ENCODE data around the gene NACC2. TPM values are rescaled to one million over a fixed set of nuclear protein-coding genes. Genes with fewer than 3 reads are reported as not detected.

Gene NACC2
- polyA plus RNA-seq, 4 donors, result 4.9 to 10.1 (median 8.0) TPM

GRCh38 chr9:135980926-135981630, 114.0 kb downstream of the NACC2 start:
- FAIRE-seq (no peak), DNase-seq (no peak)
- H3K36me3 ChIP-seq (ENCODE audit: control insufficient read depth in 3 of 3, insufficient read depth in 2 of 3, low read depth in 1 of 3, low read length in 3 of 3), result no peaks in the 10 kb centered on the region
- H3K27ac ChIP-seq (ENCODE audit: low read depth in 1 of 3, low read length in 2 of 3), result no peak overlapping the region
- no peaks in the 10 kb centered on the region for H3K9me3 ChIP-seq (ENCODE audit: control insufficient read depth in 2 of 2, insufficient read depth in 1 of 2, low read depth in 1 of 2, low read length in 1 of 2)
- H3K27me3 ChIP-seq (ENCODE audit: control insufficient read depth in 3 of 3, insufficient read depth in 3 of 3, low read length in 3 of 3), result peaks cover 0 to 29% (median 2%) of the 10 kb centered on the region in 3 donors
- no peaks in the 10 kb centered on the region for H3K4me1 ChIP-seq (ENCODE audit: control insufficient read depth in 3 of 3, insufficient read depth in 2 of 3, low read depth in 1 of 3, low read length in 2 of 3)
- no peak overlapping the region for H3K4me3 ChIP-seq (ENCODE audit: low read depth in 1 of 3, low read length in 3 of 3)
- 79 to 88% (median 82%) methylated on average over 25 to 29 of the region's 29 CpGs for WGBS, 3 donors

GRCh38 chr9:135979547-135980166, 115.4 kb downstream of the NACC2 start:
- H3K36me3 ChIP-seq (ENCODE audit: control insufficient read depth in 3 of 3, insufficient read depth in 2 of 3, low read depth in 1 of 3, low read length in 3 of 3), result no peaks in the 10 kb centered on the region
- 67 to 68% (median 67%) methylated on average over 19 of the region's 19 CpGs for WGBS, 3 donors
- no peak for DNase-seq
- H3K4me1 ChIP-seq (ENCODE audit: control insufficient read depth in 3 of 3, insufficient read depth in 2 of 3, low read depth in 1 of 3, low read length in 2 of 3), result no peaks in the 10 kb centered on the region
- H3K4me3 ChIP-seq (ENCODE audit: low read depth in 1 of 3, low read length in 3 of 3), result no peak overlapping the region
- FAIRE-seq, result no peak
- no peaks in the 10 kb centered on the region for H3K9me3 ChIP-seq (ENCODE audit: control insufficient read depth in 2 of 2, insufficient read depth in 1 of 2, low read depth in 1 of 2, low read length in 1 of 2)
- peaks cover 0 to 25% (median 0%) of the 10 kb centered on the region in 3 donors for H3K27me3 ChIP-seq (ENCODE audit: control insufficient read depth in 3 of 3, insufficient read depth in 3 of 3, low read length in 3 of 3)
- no peak overlapping the region for H3K27ac ChIP-seq (ENCODE audit: low read depth in 1 of 3, low read length in 2 of 3)

- DNase-seq (no peak), FAIRE-seq (no peak)
- Histone ChIP-seq H3K27ac (ENCODE audit: low read depth in 1 of 3, low read length in 2 of 3) (no peak overlapping the region), H3K9me3 (ENCODE audit: control insufficient read depth in 2 of 2, insufficient read depth in 1 of 2, low read depth in 1 of 2, low read length in 1 of 2) (no peaks in the 10 kb centered on the region), H3K36me3 (ENCODE audit: control insufficient read depth in 3 of 3, insufficient read depth in 2 of 3, low read depth in 1 of 3, low read length in 3 of 3) (no peaks in the 10 kb centered on the region), H3K4me3 (ENCODE audit: low read depth in 1 of 3, low read length in 3 of 3) (no peak overlapping the region), H3K4me1 (ENCODE audit: control insufficient read depth in 3 of 3, insufficient read depth in 2 of 3, low read depth in 1 of 3, low read length in 2 of 3) (no peaks in the 10 kb centered on the region), H3K27me3 (ENCODE audit: control insufficient read depth in 3 of 3, insufficient read depth in 3 of 3, low read length in 3 of 3) (peaks cover 0 to 21% (median 0%) of the 10 kb centered on the region in 3 donors)
- WGBS, 3 donors, result 28 to 39% (median 35%) methylated on average over 16 to 20 of the region's 20 CpGs
These were observed 116.2 kb downstream of the NACC2 start for GRCh38 chr9:135978642-135979546.

GRCh38 chr9:135976944-135977343, 118.1 kb downstream of the NACC2 start:
- Histone ChIP-seq H3K27ac (ENCODE audit: low read depth in 1 of 3, low read length in 2 of 3) (no peak overlapping the region), H3K36me3 (ENCODE audit: control insufficient read depth in 3 of 3, insufficient read depth in 2 of 3, low read depth in 1 of 3, low read length in 3 of 3) (no peaks in the 10 kb centered on the region), H3K27me3 (ENCODE audit: control insufficient read depth in 3 of 3, insufficient read depth in 3 of 3, low read length in 3 of 3) (peaks cover 0 to 11% (median 0%) of the 10 kb centered on the region in 3 donors), H3K4me1 (ENCODE audit: control insufficient read depth in 3 of 3, insufficient read depth in 2 of 3, low read depth in 1 of 3, low read length in 2 of 3) (no peaks in the 10 kb centered on the region), H3K4me3 (ENCODE audit: low read depth in 1 of 3, low read length in 3 of 3) (no peak overlapping the region), H3K9me3 (ENCODE audit: control insufficient read depth in 2 of 2, insufficient read depth in 1 of 2, low read depth in 1 of 2, low read length in 1 of 2) (no peaks in the 10 kb centered on the region)
- no peak for FAIRE-seq
- no peak for DNase-seq
- 29 to 48% (median 42%) methylated on average over 13 of the region's 13 CpGs for WGBS, 3 donors

- Histone ChIP-seq H3K36me3 (ENCODE audit: control insufficient read depth in 3 of 3, insufficient read depth in 2 of 3, low read depth in 1 of 3, low read length in 3 of 3) (no peaks in the 10 kb centered on the region), H3K9me3 (ENCODE audit: control insufficient read depth in 2 of 2, insufficient read depth in 1 of 2, low read depth in 1 of 2, low read length in 1 of 2) (no peaks in the 10 kb centered on the region), H3K27me3 (ENCODE audit: control insufficient read depth in 3 of 3, insufficient read depth in 3 of 3, low read length in 3 of 3) (peaks cover 0 to 11% (median 0%) of the 10 kb centered on the region in 3 donors), H3K4me1 (ENCODE audit: control insufficient read depth in 3 of 3, insufficient read depth in 2 of 3, low read depth in 1 of 3, low read length in 2 of 3) (no peaks in the 10 kb centered on the region), H3K27ac (ENCODE audit: low read depth in 1 of 3, low read length in 2 of 3) (no peak overlapping the region), H3K4me3 (ENCODE audit: low read depth in 1 of 3, low read length in 3 of 3) (no peak overlapping the region)
- WGBS, 3 donors, result 71 to 76% (median 73%) methylated on average over 13 of the region's 13 CpGs
- FAIRE-seq (no peak), DNase-seq (no peak)
These were observed 118.6 kb downstream of the NACC2 start for GRCh38 chr9:135976531-135976930.

GRCh38 chr9:135975834-135976233, 119.3 kb downstream of the NACC2 start:
- no peak for FAIRE-seq
- peaks cover 0 to 14% (median 0%) of the 10 kb centered on the region in 3 donors for H3K27me3 ChIP-seq (ENCODE audit: control insufficient read depth in 3 of 3, insufficient read depth in 3 of 3, low read length in 3 of 3)
- 78 to 84% (median 84%) methylated on average over 10 of the region's 10 CpGs for WGBS, 3 donors

GRCh38 chr9:135974220-135974573, 120.9 kb downstream of the NACC2 start:
- no peak for FAIRE-seq

More at GRCh38 chr9:135975834-135976233, 119.3 kb downstream of the NACC2 start:
- no peak for DNase-seq
- H3K4me3 ChIP-seq (ENCODE audit: low read depth in 1 of 3, low read length in 3 of 3), result no peak overlapping the region
- no peaks in the 10 kb centered on the region for H3K36me3 ChIP-seq (ENCODE audit: control insufficient read depth in 3 of 3, insufficient read depth in 2 of 3, low read depth in 1 of 3, low read length in 3 of 3)
- H3K27ac ChIP-seq (ENCODE audit: low read depth in 1 of 3, low read length in 2 of 3), result no peak overlapping the region
- no peaks in the 10 kb centered on the region for H3K4me1 ChIP-seq (ENCODE audit: control insufficient read depth in 3 of 3, insufficient read depth in 2 of 3, low read depth in 1 of 3, low read length in 2 of 3)
- no peaks in the 10 kb centered on the region for H3K9me3 ChIP-seq (ENCODE audit: control insufficient read depth in 2 of 2, insufficient read depth in 1 of 2, low read depth in 1 of 2, low read length in 1 of 2)

More at GRCh38 chr9:135974220-135974573, 120.9 kb downstream of the NACC2 start:
- H3K36me3 ChIP-seq (ENCODE audit: control insufficient read depth in 3 of 3, insufficient read depth in 2 of 3, low read depth in 1 of 3, low read length in 3 of 3), result no peaks in the 10 kb centered on the region
- no peak for DNase-seq
- WGBS, 3 donors, result 46 to 63% (median 62%) methylated on average over 10 of the region's 10 CpGs
- H3K4me1 ChIP-seq (ENCODE audit: control insufficient read depth in 3 of 3, insufficient read depth in 2 of 3, low read depth in 1 of 3, low read length in 2 of 3), result no peaks in the 10 kb centered on the region
- H3K27me3 ChIP-seq (ENCODE audit: control insufficient read depth in 3 of 3, insufficient read depth in 3 of 3, low read length in 3 of 3), result peaks cover 0 to 15% (median 0%) of the 10 kb centered on the region in 3 donors
- H3K27ac ChIP-seq (ENCODE audit: low read depth in 1 of 3, low read length in 2 of 3), result no peak overlapping the region
- H3K4me3 ChIP-seq (ENCODE audit: low read depth in 1 of 3, low read length in 3 of 3), result no peak overlapping the region
- no peaks in the 10 kb centered on the region for H3K9me3 ChIP-seq (ENCODE audit: control insufficient read depth in 2 of 2, insufficient read depth in 1 of 2, low read depth in 1 of 2, low read length in 1 of 2)
